Fibroblast of skin of back (primary cell): ENCODE measurements around the gene CDCA5.

Experiments used
- DNase-seq: peaks from one replicate; pipeline ENCODE4 v3.0.0-alpha.2; 2013

CDCA5 gene

GRCh38 chr11:65104628-65105027 lies 20.8 kb upstream of the CDCA5 start:
- no peak for DNase-seq

- no peak for DNase-seq
Observed at GRCh38 chr11:65103476-65103875, 19.6 kb upstream of the CDCA5 start.

- DNase-seq: peak; percentile 64
Observed at GRCh38 chr11:65102142-65103095, 18.6 kb upstream of the CDCA5 start.

GRCh38 chr11:65100674-65101350 lies 17.0 kb upstream of the CDCA5 start:
- no peak for DNase-seq

GRCh38 chr11:65096926-65097325 lies 13.1 kb upstream of the CDCA5 start:
- DNase-seq: no peak

- DNase-seq: peak; percentile 88
Observed at GRCh38 chr11:65095974-65096806, 12.3 kb upstream of the CDCA5 start, which contains the start of gene VPS51. Gene VPS51 (plus strand): TSS chr11:65096214. CDS start chr11:65096251, 37 bp downstream.

GRCh38 chr11:65095427-65095826 lies 11.6 kb upstream of the CDCA5 start:
- no peak for DNase-seq

GRCh38 chr11:65090628-65091027 lies 6.8 kb upstream of the CDCA5 start:
- no peak for DNase-seq

GRCh38 chr11:65089621-65090020 lies 5.8 kb upstream of the CDCA5 start:
- no peak for DNase-seq

GRCh38 chr11:65087827-65088226 lies 4.0 kb upstream of the CDCA5 start:
- no peak for DNase-seq

GRCh38 chr11:65087216-65087615 lies 3.4 kb upstream of the CDCA5 start:
- no peak for DNase-seq

GRCh38 chr11:65086809-65087208 lies 3.0 kb upstream of the CDCA5 start:
- DNase-seq: no peak

- DNase-seq: no peak
Observed at GRCh38 chr11:65085446-65085845, 1.6 kb upstream of the CDCA5 start.

- no peak for DNase-seq
Observed at GRCh38 chr11:65084598-65085375, 947 bp upstream of the CDCA5 start.

GRCh38 chr11:65083134-65083833 lies 556 bp downstream of the CDCA5 start:
- DNase-seq: no peak

GRCh38 chr11:65078786-65079342 lies 5.0 kb downstream of the CDCA5 start:
- DNase-seq: no peak

- DNase-seq: peak; percentile 5
Observed at GRCh38 chr11:65078151-65078550, 5.7 kb downstream of the CDCA5 start.

GRCh38 chr11:65077451-65077850 lies 6.4 kb downstream of the CDCA5 start:
- no peak for DNase-seq

GRCh38 chr11:65072631-65072966 lies 11.2 kb downstream of the CDCA5 start:
- no peak for DNase-seq

- no peak for DNase-seq
Observed at GRCh38 chr11:65071907-65072630, 11.8 kb downstream of the CDCA5 start.
